Activated CD4-positive, alpha-beta T cell treated with anti-CD3 and anti-CD28 coated beads, Interleukin-2, Interleukin-6, amounts not matched to agents 100 ng/mL and 50 ng/mL, durations not matched to agents 16 hours and 8 hours (primary cell): ENCODE results near the gene GBA2.

Source experiments
- DNase-seq: peaks from one replicate; pipeline ENCODE4 v3.0.0-alpha.2; 2020

The GBA2 gene

DNA sequence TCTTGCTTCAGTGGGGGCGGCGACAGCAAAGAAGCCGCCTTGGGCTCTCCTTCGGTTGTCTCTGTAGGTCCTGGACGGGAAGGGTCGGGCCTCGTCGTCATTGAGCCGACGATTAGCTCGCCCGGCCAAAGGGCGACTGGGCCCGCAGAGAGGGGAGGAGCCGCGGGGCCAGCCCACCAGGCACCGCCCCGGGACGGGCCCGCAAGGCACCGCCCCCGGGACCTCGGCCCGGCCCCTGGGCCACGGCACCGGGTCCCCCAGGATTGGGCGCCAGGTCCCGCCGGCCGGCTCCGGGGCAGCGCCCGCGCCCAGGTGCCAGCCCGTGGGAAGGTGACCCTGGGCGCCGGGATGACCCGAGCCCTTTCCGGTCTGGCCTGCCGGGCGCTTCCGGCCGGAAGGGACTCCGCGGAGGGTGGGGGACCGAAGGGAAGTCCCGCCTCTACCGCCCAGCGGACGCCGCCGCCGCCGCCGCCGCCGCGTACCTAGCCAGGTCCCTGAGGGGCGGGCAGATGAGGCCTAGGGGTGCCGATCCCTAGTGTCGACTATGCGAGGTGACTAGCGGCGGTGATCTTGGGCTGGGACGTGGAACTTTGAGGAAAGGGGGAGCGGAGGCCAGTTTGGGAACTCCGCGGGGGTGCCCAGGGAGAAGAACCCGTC is at the start of gene GBA2, which contains the start of gene RGP1:
Gene GBA2, minus strand, starts transcription at position 371 of the 657 bp plus-strand sequence. CDS start 524 bp downstream, outside the sequence.
Gene RGP1, plus strand, starts transcription at position 430 of the 657 bp plus-strand sequence. CDS start 469 bp downstream, outside the sequence.
- peak; percentile 83 for DNase-seq

DNA sequence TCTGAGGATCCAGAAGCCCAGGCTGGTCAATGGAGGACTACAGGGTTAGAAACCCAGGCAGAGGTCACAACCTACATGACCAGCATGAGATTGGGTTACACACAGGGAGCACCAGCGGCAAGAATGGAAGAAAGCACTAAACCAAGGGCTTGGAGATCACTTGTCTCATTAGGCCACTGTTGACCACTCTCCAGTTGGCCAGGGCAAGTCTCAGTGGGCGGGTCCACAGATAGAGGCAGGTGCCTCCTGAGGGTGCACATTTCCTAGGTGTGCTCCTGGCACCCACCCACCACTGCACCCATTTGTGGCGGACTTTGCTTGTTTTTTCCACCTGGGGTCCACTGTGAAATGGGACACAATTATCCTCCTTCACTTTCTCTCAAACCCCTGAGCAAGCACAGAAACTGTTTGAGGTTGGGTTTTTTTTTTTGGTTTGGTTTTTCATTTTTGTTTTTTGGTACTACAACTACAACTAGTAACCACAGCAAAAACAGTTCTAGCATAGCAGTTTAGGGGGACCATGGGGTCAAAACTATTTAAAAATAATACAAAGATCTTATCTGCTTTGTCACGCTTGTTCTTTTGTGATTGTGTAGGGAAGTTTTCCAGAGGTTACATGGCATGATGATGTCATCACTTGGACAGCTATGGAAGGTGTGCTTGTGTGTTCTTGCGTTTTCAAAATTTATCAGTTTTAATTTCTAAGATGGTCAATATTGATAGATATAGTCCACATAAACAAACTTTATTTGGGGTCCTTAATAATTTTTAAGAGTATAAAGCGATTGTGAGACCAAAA is 48.5 kb upstream of the GBA2 start:
- DNase-seq: no peak

- DNase-seq: no peak
Measured at GRCh38 chr9:35795695-35796094, 46.7 kb upstream of the GBA2 start.

DNA sequence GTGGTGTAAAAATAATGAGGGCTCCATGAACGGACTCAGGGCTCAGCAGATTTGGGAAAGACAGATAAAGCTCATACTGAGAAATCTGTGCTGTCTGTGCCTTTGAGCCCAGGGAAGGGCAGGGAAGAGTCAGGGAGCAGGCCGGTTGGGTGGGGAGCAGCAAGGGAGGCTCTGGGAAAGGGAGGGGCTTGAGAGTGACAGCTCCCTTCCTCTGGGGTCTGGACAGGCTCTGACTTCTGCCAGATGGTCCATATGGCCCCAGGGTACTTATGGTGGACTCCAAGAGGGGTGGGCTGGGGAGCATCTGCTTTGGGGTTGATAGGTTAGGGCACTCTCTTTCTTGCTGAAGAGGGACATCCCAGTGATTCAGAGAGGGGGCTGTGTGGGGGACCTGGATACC is 44.4 kb upstream of the GBA2 start:
- DNase-seq: no peak

GRCh38 chr9:35792826-35793225 is 43.8 kb upstream of the GBA2 start:
- DNase-seq: no peak

DNA sequence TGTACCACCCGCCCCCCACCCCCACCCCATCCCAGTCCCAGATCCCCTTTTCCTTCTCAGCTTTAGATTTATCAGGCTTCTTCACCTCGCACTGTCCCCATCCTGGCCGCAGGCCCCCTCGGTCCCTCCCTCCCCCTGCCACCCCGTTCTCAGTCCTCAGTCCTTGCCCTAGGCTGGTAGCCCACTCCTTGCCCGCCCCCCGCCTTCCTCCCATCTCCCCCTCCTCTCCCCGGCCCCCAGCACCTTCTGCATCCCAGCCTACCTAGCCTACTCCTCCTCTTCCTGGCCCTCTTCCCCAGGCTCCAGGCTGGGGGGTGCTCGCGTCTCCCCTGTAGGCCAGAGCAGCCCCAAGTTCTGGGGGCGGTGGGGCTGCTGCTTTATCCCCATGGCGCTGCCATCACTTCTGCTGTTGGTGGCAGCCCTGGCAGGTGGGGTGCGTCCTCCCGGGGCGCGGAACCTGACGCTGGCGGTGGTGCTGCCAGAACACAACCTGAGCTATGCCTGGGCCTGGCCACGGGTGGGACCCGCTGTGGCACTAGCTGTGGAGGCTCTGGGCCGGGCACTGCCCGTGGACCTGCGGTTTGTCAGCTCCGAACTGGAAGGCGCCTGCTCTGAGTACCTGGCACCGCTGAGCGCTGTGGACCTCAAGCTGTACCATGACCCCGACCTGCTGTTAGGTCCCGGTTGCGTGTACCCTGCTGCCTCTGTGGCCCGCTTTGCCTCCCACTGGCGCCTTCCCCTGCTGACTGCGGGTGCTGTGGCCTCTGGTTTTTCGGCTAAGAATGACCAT is 43.2 kb upstream of the GBA2 start:
- DNase-seq: no peak

DNA sequence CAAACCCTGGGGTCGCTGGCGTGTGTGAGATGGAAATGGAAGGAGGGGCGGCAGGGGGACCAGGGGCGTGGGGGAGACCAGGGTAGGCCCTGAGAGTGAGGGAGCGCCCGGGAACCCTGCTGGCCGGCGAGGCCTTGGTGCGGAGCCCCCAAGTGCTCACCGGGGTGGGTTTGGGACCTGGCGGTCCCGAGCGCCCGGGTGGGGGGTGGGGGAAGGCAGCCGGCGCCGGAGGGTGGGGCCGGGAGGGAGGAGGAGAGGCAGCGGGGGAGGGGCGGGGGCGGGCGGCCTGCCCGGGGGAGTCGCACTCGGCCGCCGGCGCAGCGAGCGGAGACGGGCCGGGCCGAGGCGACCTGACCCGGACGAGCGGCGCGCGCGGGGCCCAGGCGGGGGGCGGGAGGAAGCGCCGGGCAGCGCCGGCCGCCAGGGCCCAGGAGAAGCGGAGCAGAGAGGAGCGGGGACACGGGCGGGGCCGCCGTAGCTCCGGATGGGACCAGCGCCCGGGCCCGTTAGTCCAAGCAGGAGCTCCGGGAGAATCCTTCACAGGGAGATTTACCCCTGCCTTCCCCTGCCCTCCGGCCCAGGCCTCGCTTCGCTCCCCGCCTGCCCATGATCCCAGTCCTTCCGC is 42.4 kb upstream of the GBA2 start, which contains the start of gene NPR2:
Gene NPR2, plus strand, starts transcription at position 295 of the 625 bp plus-strand sequence. CDS start 818 bp downstream, outside the sequence.
- no peak for DNase-seq

GRCh38 chr9:35790385-35791296 is 41.6 kb upstream of the GBA2 start:
- peak; percentile 71 for DNase-seq

- no peak for DNase-seq
Measured at GRCh38 chr9:35790025-35790384, 41.0 kb upstream of the GBA2 start.

DNA sequence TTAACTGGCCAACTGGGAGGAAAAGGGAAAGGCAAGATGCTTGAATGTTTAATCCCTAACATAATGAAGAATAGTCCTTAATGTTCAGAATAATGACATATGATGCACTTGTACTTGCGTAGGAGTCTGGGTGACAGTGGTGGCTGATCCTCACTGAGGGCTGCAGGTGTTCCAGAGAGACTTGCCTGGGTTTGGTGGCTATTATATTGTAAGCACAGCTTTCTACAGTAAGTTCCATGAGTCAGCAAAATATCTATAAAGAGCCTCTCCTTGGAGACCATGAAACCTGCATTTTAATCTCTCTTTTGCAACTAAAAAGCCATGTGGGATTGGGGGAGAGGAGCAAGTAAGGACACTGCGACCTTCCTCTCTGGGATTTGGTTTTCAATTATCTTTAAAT is 40.5 kb upstream of the GBA2 start:
- DNase-seq: no peak

DNA sequence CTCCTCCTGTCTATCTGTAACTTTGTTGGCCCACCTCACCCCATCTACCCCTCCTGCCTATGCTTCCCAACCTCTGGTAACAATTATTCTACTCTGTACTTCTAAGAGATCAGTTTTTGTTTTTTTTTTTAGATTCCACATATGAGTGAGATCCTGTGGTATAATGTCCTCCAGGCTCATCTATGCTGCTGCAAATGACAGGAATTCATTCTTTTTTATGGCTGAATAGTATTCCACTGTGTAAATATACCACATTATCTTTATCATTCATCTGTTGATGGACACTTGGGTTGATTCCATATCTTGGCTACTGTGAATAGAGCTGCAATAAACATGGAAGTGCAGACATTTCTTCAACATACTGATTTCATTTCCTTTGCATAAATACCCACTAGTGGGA is 34.4 kb upstream of the GBA2 start:
- no peak for DNase-seq

DNA sequence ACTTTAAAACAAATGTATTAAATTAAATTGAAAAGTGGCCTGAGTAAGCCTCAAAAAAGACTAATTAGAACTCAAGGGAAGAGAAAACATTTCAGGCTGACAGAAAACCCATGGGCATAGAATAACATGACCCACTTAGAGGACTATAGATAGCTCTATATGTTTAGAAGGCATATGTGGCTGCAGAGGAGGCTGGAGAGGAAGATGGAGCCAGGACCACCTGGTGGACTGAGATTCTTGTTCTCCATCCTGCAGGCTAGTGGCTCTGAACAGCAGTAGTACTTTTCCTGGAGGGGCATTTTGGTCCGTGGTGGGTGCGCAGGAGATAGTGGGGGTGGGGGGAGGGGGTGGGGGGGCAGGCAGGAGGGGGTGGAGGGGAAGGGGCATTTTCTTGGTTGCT is 32.0 kb upstream of the GBA2 start:
- DNase-seq: no peak

DNA sequence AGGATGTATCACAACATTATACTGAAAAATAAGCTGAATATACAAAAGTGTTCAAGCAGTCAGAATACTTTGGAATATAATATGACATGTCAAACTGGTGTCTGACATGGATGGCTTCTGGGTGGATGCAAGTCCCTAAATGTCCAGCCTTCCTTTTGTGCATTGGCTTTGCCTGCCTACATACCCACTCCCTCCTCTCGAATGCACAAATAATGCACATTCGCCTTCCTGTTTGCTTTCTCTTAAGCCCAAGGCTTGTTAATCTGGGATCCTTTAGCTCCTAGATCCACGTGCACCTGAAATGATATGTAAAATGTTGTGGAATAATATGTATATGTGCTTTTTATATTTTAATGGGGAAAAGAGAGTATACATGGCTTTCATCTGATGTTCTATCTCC is 29.5 kb upstream of the GBA2 start:
- DNase-seq: no peak

- DNase-seq: no peak
Measured at GRCh38 chr9:35776018-35776417, 27.0 kb upstream of the GBA2 start.

DNA sequence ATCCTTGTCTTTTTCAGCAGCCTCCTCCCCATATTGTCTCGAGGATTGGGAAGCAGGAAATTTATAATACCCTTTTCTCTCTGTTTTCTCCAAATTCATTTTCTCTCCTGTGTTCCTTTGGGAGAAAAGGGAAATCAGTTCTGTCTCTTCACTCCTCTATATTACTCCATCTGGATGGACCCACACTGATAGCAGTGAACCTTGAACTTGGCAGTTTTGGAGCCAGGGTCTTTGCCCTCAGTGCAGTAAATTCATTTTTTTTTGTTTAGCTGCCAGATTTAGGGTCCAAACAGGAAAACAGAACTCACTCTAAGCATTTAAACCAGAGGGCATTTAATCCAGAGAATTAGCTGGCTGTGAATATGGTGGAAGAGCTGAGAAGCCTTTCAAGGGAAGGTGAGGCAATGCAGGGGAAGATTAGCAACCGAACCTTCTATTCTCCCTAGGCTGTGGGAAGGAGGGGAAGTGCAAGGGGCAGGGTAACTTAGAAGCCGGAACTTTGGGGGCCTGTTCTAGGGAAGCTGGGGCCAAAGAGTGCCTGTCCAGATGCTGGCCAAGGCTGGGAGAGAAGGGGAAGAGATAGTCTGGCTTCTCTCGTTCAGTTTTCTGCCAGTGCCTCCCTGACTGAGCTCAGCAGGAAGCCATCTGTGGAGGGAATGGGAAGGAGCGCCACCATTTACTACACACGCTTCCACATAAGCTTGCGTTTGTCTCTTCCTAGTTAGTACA is 26.0 kb upstream of the GBA2 start:
- no peak for DNase-seq

- DNase-seq: no peak
Measured at GRCh38 chr9:35771943-35772342, 22.9 kb upstream of the GBA2 start.

DNA sequence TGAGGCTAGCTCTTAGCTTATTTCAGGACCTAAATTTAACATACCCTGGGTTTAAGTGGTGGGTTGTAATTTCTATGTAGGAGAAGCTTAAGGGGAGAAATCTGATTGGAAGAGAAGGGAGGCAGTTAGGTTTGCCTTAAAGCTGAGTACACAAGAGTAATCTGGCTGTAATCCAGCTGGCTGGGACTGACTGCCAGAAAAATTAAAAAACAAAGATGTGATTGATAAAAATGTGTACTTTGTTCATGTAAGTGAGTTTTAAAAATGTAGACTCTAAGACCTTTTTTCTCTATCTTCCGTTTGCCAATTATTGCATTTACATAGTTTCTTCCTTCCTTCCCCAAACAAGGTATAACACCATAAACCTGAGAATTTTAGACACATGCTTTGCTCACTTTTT is 22.5 kb upstream of the GBA2 start:
- no peak for DNase-seq

- no peak for DNase-seq
Measured at GRCh38 chr9:35771075-35771433, 22.0 kb upstream of the GBA2 start.

DNA sequence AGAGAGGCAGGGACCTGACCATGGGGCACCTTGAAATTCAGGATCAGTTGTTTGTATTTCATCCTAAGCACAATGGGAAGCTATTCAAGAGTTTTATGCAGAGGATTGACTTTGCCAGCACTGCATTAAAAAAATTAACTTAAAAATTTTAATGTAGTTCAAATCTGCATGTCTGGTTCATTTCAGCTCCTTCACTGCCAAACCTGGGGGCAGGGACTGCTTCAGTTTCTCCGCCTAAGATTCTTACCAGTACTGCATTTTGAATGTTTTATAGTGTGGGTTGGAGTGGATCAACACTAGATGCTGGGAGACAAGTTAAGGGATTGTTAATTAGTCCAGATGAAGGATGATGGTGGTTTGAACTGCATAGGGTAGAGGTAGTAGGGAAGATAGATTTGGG is 20.7 kb upstream of the GBA2 start:
- no peak for DNase-seq

GRCh38 chr9:35767458-35767857 is 18.4 kb upstream of the GBA2 start:
- DNase-seq: no peak

DNA sequence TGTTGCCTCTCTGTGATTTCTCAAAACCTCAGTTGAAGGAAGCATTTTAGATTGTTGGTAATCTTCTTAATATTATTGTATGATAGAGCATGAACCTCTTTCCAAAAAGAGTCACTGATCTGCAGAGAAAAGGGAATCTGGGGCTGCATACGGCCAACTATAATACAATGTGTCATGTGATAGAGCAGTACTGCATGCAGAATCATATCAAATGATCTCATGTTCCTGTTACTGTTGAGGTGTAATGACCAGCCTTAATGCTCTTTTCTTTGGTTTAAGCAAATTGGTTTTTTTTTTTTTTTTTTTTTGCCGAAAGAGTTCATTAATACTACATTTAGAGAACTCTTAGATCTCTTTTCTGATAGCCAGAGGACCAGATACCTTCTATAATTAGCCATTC is 18.0 kb upstream of the GBA2 start:
- DNase-seq: no peak
